ENCODE data around the gene NFAT5. TPM values are rescaled to one million over a fixed set of nuclear protein-coding genes. Genes with fewer than 3 reads are reported as not detected.
A peak's percentile ranks its signal among the peaks of the same experiment; 100 is the strongest.

The NFAT5 gene
- total and polyA plus RNA-seq, 9 donors, result 8.2 to 47.9 (median 37.0) TPM

MicroRNAs encoded within 50 kb of the gene (microRNA counts, 767-probe panel; counts per million panel counts)
- microRNA hsa-miR-1538, result 530 counts per million, percentile 78 among the panel's probes with 10 or more counts

Small RNA genes within 50 kb of the gene (microRNA-seq; reads per million reads assigned to microRNA genes)
- 0.36 to 1.3 (median 0.75) reads per million in 3 donors for gene MIR1538

Small RNA genes within 50 kb of the gene (small RNA-seq; reads per million reads assigned to genes)
- not detected for gene MIR1538

Other genes starting within 250 kb of the NFAT5 start
- gene PDF, start 235.4 kb upstream of the NFAT5 start, total RNA-seq, result 10 to 100 TPM in 4 of 7 donors, 1 to 10 TPM in 3; 6.5 to 14.3 (median 11.4) TPM
- gene PDF, start 235.4 kb upstream of the NFAT5 start, polyA plus RNA-seq, result 1 to 10 TPM in 1 of 2 donors, not detected in 1; 2.4 TPM
- gene COG8, start 226.4 kb upstream of the NFAT5 start, total RNA-seq, result 10 to 100 TPM; 31.8 to 48.9 (median 40.9) TPM
- 10 to 100 TPM; 21.0 to 28.6 TPM for gene COG8, start 226.4 kb upstream of the NFAT5 start, polyA plus RNA-seq
- 10 to 100 TPM in 5 of 7 donors, 1 to 10 TPM in 2; 5.7 to 24.6 (median 16.6) TPM for gene NIP7, start 226.2 kb upstream of the NFAT5 start, total RNA-seq
- 10 to 100 TPM in 1 of 2 donors, 1 to 10 TPM in 1; 7.8 to 23.2 TPM for gene NIP7, start 226.2 kb upstream of the NFAT5 start, polyA plus RNA-seq
- gene TMED6, start 214.2 kb upstream of the NFAT5 start, total RNA-seq, result 1 to 10 TPM in 2 of 7 donors, under 1 TPM in 4, not detected in 1; 0.51 to 4.9 (median 0.66) TPM
- not detected for gene TMED6, start 214.2 kb upstream of the NFAT5 start, polyA plus RNA-seq
- 10 to 100 TPM; 12.8 to 53.7 (median 36.3) TPM for gene TERF2, start 180.0 kb upstream of the NFAT5 start, total RNA-seq
- gene TERF2, start 180.0 kb upstream of the NFAT5 start, polyA plus RNA-seq, result 10 to 100 TPM; 18.2 to 48.4 TPM
- 10 to 100 TPM; 24.8 to 99.0 (median 55.8) TPM for gene CYB5B, start 141.3 kb upstream of the NFAT5 start, total RNA-seq
- 100 to 1,000 TPM in 1 of 2 donors, 10 to 100 TPM in 1; 48.3 to 148 TPM for gene CYB5B, start 141.3 kb upstream of the NFAT5 start, polyA plus RNA-seq
- gene NQO1, start 160.6 kb downstream of the NFAT5 start, total RNA-seq, result 10 to 100 TPM in 3 of 7 donors, 1 to 10 TPM in 4; 7.9 to 29.1 (median 9.9) TPM
- 10 to 100 TPM; 13.1 to 27.1 TPM for gene NQO1, start 160.6 kb downstream of the NFAT5 start, polyA plus RNA-seq
- gene NOB1, start 189.0 kb downstream of the NFAT5 start, total RNA-seq, result 10 to 100 TPM; 38.2 to 78.8 (median 62.1) TPM
- 10 to 100 TPM; 75.1 to 86.6 TPM for gene NOB1, start 189.0 kb downstream of the NFAT5 start, polyA plus RNA-seq
- gene WWP2, start 196.4 kb downstream of the NFAT5 start, total RNA-seq, result 10 to 100 TPM; 25.4 to 49.4 (median 39.3) TPM
- 10 to 100 TPM; 22.5 to 46.2 TPM for gene WWP2, start 196.4 kb downstream of the NFAT5 start, polyA plus RNA-seq

Measured in ovary (tissue), 9 donors.